HFFc6 (cell line): ENCODE results near the gene PADI2. TPM values are rescaled to one million over a fixed set of nuclear protein-coding genes. Genes with fewer than 3 reads are reported as not detected.

Source experiments
- DNase-seq: peaks from one replicate; pipeline ENCODE4 v3.0.0-alpha.2; 2018
- H3K27ac Mint-ChIP-seq: 2 replicates; pipeline ENCODE4 v1.8.0; 2020; ENCODE audit warnings: mild to moderate bottlenecking, mixed read lengths
- H3K27me3 Mint-ChIP-seq: 2 replicates; pipeline ENCODE4 v1.8.0; 2021; ENCODE audit warnings: mild to moderate bottlenecking, moderate library complexity, mixed read lengths; ENCODE audit not compliant: insufficient read depth
- H3K36me3 Mint-ChIP-seq: 2 replicates; pipeline ENCODE4 v1.8.0; 2021; ENCODE audit warnings: low read depth, mixed read lengths
- H3K4me1 Mint-ChIP-seq: 2 replicates; pipeline ENCODE4 v1.8.0; 2020; ENCODE audit warnings: low read depth, mixed read lengths
- H3K4me3 Mint-ChIP-seq: 2 replicates; pipeline ENCODE4 v1.8.0; 2020; ENCODE audit warnings: mild to moderate bottlenecking, moderate library complexity, mixed read lengths
- H3K9me3 Mint-ChIP-seq: 2 replicates; pipeline ENCODE4 v1.8.0; 2020; ENCODE audit warnings: mild to moderate bottlenecking, mixed read lengths
- CTCF ChIP-seq: fragments of 200-600 bp; sonication (generic); IDR thresholded peaks from 2 replicates; pipeline ENCODE4 v1.5.0; 2021; ENCODE audit warnings: antibody characterized with exemption, mild to moderate bottlenecking
- total RNA-seq, 6 experiments: library from RNA; stranded (reverse); fragmentation: NEBNext Ultra II Directional; extraction: Animal tissue kit (Norgen Biotek cat#: 25700); gene quantifications; 2 replicates in 1 of 6; 3 replicates in 5 of 6; pipeline ENCODE4 v1.2.3, GENCODE V29; 2021

Gene PADI2
- total RNA-seq, 6 experiments from 2014 or later, result 0.05 to 0.33 (median 0.13) TPM; not detected in 2

- Mint-ChIP-seq H3K4me3 (no peak overlapping the region), H3K36me3 (no peaks in the 10 kb centered on the region), H3K4me1 (peaks cover 4% of the 10 kb centered on the region; the same call in 1 of the 2 replicates), H3K27me3 (peaks cover 57% of the 10 kb centered on the region), H3K27ac (no peak overlapping the region), H3K9me3 (no peaks in the 10 kb centered on the region)
- DNase-seq, result no peak
- no peak for TF ChIP-seq CTCF
These were observed 14.5 kb downstream of the PADI2 start for GRCh38 chr1:17104782-17105181.

GRCh38 chr1:17102232-17102631 lies 17.0 kb downstream of the PADI2 start:
- peaks cover 61% of the 10 kb centered on the region for H3K27me3 Mint-ChIP-seq
- TF ChIP-seq CTCF, result no peak
- peaks cover 4% of the 10 kb centered on the region; the same call in 1 of the 2 replicates for H3K4me1 Mint-ChIP-seq
- no peak overlapping the region for H3K27ac Mint-ChIP-seq
- no peaks in the 10 kb centered on the region for H3K36me3 Mint-ChIP-seq
- H3K4me3 Mint-ChIP-seq, result no peak overlapping the region
- H3K9me3 Mint-ChIP-seq, result no peaks in the 10 kb centered on the region
- no peak for DNase-seq

- DNase-seq, result no peak
- H3K27ac Mint-ChIP-seq, result no peak overlapping the region
- TF ChIP-seq CTCF, result no peak
- no peaks in the 10 kb centered on the region for H3K36me3 Mint-ChIP-seq
- peaks cover 56% of the 10 kb centered on the region for H3K27me3 Mint-ChIP-seq
- peaks cover 4% of the 10 kb centered on the region; the same call in 1 of the 2 replicates for H3K4me1 Mint-ChIP-seq
- H3K4me3 Mint-ChIP-seq, result no peak overlapping the region
- H3K9me3 Mint-ChIP-seq, result no peaks in the 10 kb centered on the region
These were observed 18.0 kb downstream of the PADI2 start for GRCh38 chr1:17101261-17101660.

GRCh38 chr1:17099616-17100340 lies 19.5 kb downstream of the PADI2 start:
- Mint-ChIP-seq H3K27ac (no peak overlapping the region), H3K4me1 (peaks cover 3% of the 10 kb centered on the region; the same call in 1 of the 2 replicates), H3K4me3 (no peak overlapping the region), H3K27me3 (peaks cover 54% of the 10 kb centered on the region), H3K36me3 (no peaks in the 10 kb centered on the region), H3K9me3 (no peaks in the 10 kb centered on the region)
- TF ChIP-seq CTCF, result no peak
- DNase-seq, result no peak

- no peak for DNase-seq
These were observed 20.6 kb downstream of the PADI2 start for GRCh38 chr1:17098446-17099317.

More at GRCh38 chr1:17098446-17099317, 20.6 kb downstream of the PADI2 start:
- Mint-ChIP-seq H3K4me1 (peaks cover 9% of the 10 kb centered on the region; the same call in 1 of the 2 replicates), H3K27me3 (peaks cover 53% of the 10 kb centered on the region), H3K27ac (no peak overlapping the region), H3K4me3 (no peak overlapping the region), H3K36me3 (no peaks in the 10 kb centered on the region), H3K9me3 (no peaks in the 10 kb centered on the region)
- TF ChIP-seq CTCF, result no peak
